OCI-LY3 (cell line): Measurements from ENCODE around the gene CCR3.

Experiments used
- H2AFZ ChIP-seq: fragments of 200-600, 300-600 bp; shearing (Covaris generic); 2 replicates; pipeline ENCODE4 v1.6.0; 2014; ENCODE audit warnings: antibody characterized with exemption, low read depth, low read length
- H3K27ac ChIP-seq: fragments of 200-600, 300-600 bp; sonication (generic); 2 replicates; pipeline ENCODE4 v1.5.1; 2014; ENCODE audit warnings: mild to moderate bottlenecking, low read length, moderate library complexity, mixed read lengths
- H3K27me3 ChIP-seq: fragments of 200-600, 300-600 bp; sonication (generic); 2 replicates; pipeline ENCODE4 v1.6.1; 2014; ENCODE audit warnings: low read depth, low read length, mixed read lengths
- H3K36me3 ChIP-seq: fragments of 200-600, 300-600 bp; sonication (generic); replicated peaks from 2 replicates; pipeline ENCODE3; 2014; ENCODE audit warnings: low read depth, low read length, mixed read lengths
- H3K4me1 ChIP-seq: fragments of 300-600, 200-600 bp; sonication (generic); 2 replicates; pipeline ENCODE4 v1.6.1; 2014; ENCODE audit warnings: low read length, mixed read lengths
- H3K4me2 ChIP-seq: fragments of 200-600, 300-600 bp; sonication (generic); 2 replicates; pipeline ENCODE4 v1.6.1; 2014; ENCODE audit warnings: low read length, mixed read lengths
- H3K4me3 ChIP-seq: fragments of 300-600, 200-600 bp; sonication (generic); 2 replicates; pipeline ENCODE4 v1.5.1; 2014; ENCODE audit warnings: antibody characterized with exemption, mild to moderate bottlenecking, low read length, moderate library complexity
- H3K79me2 ChIP-seq: fragments of 300-600, 200-600 bp; shearing (Covaris generic); 2 replicates; pipeline ENCODE4 v1.6.1; 2014; ENCODE audit warnings: mild to moderate bottlenecking, low read length, mixed read lengths
- H3K9ac ChIP-seq: fragments of 300-600, 200-600 bp; shearing (Covaris generic); 2 replicates; pipeline ENCODE4 v1.6.0; 2014; ENCODE audit warnings: mild to moderate bottlenecking, low read length, moderate library complexity
- H3K9me3 ChIP-seq: fragments of 200-600, 300-600 bp; shearing (Covaris generic); 2 replicates; pipeline ENCODE4 v1.6.1; 2014; ENCODE audit warnings: low read length, mixed read lengths; ENCODE audit not compliant: insufficient read depth
- H4K20me1 ChIP-seq: fragments of 200-600, 300-600 bp; sonication (generic); 2 replicates; pipeline ENCODE4 v1.6.1; 2016; ENCODE audit warnings: low read length, mixed read lengths; ENCODE audit not compliant: insufficient read depth
- EZH2phosphoT487 ChIP-seq: fragments of 200-600 bp; shearing (Covaris generic); IDR thresholded peaks from 2 replicates; pipeline ENCODE4 v1.6.1; 2018; ENCODE audit warnings: antibody characterized with exemption, mixed run types, low read depth
- TF ChIP-seq, protein P1 (sequence below): fragments of 200-600, 300-600 bp; sonication (generic); IDR thresholded peaks from 2 replicates; pipeline ENCODE4 v1.5.1; 2014; ENCODE audit warnings: antibody characterized with exemption, low read length, low read depth

The CCR3 gene

DNA sequence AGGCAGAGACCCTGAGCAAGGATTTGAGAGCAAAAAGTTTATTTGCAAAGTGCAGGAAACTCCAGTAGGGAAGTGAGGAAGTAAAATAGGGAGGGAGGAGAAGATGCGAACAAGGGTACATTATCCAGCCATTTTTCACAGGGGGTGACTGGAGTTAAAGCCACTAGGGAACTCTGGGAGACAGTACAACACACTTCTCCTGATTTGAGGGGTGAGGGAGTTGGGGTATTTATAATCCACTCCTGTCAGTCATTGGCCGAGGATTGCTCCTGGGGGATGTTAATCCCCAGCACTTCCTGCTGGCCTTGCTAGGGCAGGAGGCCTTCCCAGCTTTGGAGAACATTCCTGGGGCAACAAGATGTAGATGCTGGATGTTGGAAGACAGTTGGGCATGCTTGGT lies 28.2 kb downstream of the CCR3 start:
- no peaks in the 10 kb centered on the region for H3K9me3 ChIP-seq
- H3K4me2 ChIP-seq, result no peak overlapping the region
- no peak overlapping the region for H2AFZ ChIP-seq
- H3K9ac ChIP-seq, result no peak overlapping the region
- H3K4me3 ChIP-seq, result no peak overlapping the region
- TF ChIP-seq, protein P1, sequence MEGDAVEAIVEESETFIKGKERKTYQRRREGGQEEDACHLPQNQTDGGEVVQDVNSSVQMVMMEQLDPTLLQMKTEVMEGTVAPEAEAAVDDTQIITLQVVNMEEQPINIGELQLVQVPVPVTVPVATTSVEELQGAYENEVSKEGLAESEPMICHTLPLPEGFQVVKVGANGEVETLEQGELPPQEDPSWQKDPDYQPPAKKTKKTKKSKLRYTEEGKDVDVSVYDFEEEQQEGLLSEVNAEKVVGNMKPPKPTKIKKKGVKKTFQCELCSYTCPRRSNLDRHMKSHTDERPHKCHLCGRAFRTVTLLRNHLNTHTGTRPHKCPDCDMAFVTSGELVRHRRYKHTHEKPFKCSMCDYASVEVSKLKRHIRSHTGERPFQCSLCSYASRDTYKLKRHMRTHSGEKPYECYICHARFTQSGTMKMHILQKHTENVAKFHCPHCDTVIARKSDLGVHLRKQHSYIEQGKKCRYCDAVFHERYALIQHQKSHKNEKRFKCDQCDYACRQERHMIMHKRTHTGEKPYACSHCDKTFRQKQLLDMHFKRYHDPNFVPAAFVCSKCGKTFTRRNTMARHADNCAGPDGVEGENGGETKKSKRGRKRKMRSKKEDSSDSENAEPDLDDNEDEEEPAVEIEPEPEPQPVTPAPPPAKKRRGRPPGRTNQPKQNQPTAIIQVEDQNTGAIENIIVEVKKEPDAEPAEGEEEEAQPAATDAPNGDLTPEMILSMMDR, result no peak
- no peak for TF ChIP-seq EZH2phosphoT487
- H3K79me2 ChIP-seq, result no peaks in the 10 kb centered on the region
- no peaks in the 10 kb centered on the region for H3K36me3 ChIP-seq
- H3K4me1 ChIP-seq, result peaks cover 19% of the 10 kb centered on the region
- H4K20me1 ChIP-seq, result no peaks in the 10 kb centered on the region
- peaks cover 37% of the 10 kb centered on the region for H3K27me3 ChIP-seq
- no peak overlapping the region for H3K27ac ChIP-seq

DNA sequence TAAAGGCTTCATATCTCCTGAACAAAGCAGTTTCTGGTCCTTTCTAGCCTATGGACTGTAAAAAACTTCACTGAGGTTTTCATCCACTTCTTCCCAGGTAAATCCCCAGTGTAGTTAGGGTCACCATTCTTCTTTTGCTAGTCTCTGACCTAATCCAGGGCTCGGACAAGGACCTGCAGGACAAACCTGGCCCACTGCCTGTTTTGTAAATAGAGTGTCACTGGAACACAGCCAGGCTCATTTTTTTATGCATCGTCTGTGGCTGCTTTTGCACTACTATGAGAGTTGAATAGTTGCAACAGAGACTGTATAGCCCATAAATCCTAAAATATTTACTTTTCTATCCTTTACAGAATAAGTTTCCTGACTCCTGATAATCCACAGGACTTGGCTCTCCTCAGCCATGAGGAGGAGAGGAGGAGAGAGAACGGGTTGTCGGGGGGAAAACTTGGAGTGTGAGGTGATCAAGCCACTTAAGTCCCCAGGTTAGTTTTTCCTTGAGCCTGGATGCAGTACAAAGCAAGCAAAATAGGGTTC lies 29.0 kb downstream of the CCR3 start:
- H3K9me3 ChIP-seq, result no peaks in the 10 kb centered on the region
- H3K27ac ChIP-seq, result no peak overlapping the region
- no peaks in the 10 kb centered on the region for H4K20me1 ChIP-seq
- TF ChIP-seq, protein P1, result no peak
- no peak for TF ChIP-seq EZH2phosphoT487
- H3K36me3 ChIP-seq, result no peaks in the 10 kb centered on the region
- no peaks in the 10 kb centered on the region for H3K79me2 ChIP-seq
- no peak overlapping the region for H3K4me2 ChIP-seq
- peaks cover 37% of the 10 kb centered on the region for H3K27me3 ChIP-seq
- H3K4me1 ChIP-seq, result peaks cover 19% of the 10 kb centered on the region
- no peak overlapping the region for H2AFZ ChIP-seq
- H3K4me3 ChIP-seq, result no peak overlapping the region
- no peak overlapping the region for H3K9ac ChIP-seq

DNA sequence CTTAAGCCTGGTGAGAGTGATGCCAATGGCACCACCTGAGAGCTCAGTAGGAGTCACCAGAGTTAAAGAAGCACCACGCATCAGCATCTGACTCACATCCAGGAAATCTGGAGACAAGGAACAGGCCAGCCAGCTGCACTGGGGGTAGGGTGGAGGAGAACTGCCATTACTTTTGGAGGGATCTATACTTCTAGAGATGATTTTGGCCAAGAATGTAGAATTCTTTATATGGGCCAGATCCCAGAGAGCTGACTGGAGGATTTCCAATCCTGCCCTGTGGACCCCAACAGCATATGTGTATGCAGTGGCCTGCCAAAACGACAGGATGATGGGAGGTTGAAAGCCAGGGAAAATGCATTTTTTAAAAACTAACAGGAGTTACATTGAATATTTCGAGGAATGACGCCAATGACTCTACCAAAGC lies 29.8 kb downstream of the CCR3 start:
- no peak overlapping the region for H3K4me2 ChIP-seq
- no peaks in the 10 kb centered on the region for H4K20me1 ChIP-seq
- no peak overlapping the region for H3K27ac ChIP-seq
- TF ChIP-seq, protein P1, result no peak
- TF ChIP-seq EZH2phosphoT487, result no peak
- H3K9me3 ChIP-seq, result no peaks in the 10 kb centered on the region
- H3K79me2 ChIP-seq, result no peaks in the 10 kb centered on the region
- no peak overlapping the region for H3K4me3 ChIP-seq
- H3K4me1 ChIP-seq, result peaks cover 26% of the 10 kb centered on the region
- H3K27me3 ChIP-seq, result peaks cover 37% of the 10 kb centered on the region
- no peak overlapping the region for H3K9ac ChIP-seq
- no peaks in the 10 kb centered on the region for H3K36me3 ChIP-seq
- no peak overlapping the region for H2AFZ ChIP-seq

DNA sequence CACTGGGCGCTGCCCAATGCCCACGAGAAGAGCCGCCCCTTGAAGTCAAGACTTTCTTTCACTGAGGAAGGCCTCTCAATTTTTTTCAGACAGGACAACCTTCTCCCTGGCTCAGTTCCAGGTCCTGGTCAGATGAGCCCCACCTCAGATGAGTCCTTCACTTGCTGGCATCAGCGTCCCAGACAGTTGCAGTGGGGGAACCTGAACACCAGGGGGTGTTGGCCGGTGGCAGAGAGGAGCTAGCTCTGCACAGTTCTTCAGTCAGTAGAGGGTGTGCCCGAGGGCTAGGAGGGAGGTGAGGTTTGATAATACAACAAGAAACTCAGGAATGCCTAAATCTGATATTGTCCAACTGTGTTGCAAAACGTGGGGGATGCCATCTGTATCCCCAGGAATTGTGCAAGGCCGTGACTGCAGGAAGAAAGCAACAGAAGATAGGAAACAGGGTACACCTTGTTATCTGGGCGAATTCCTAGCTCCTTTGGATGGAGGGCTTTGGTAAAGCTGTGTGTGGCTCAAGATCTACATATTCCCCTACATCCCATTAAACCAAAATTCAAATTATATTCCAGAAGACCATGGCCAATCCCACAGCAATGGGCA lies 34.3 kb downstream of the CCR3 start:
- Histone ChIP-seq H4K20me1 (no peaks in the 10 kb centered on the region), H3K4me1 (peaks cover 36% of the 10 kb centered on the region), H3K4me3 (no peak overlapping the region), H3K4me2 (no peak overlapping the region), H3K9me3 (0 out of 2 replicates have a peak, but pooled peaks cover 5% of the 10 kb centered on the region), H3K36me3 (peaks cover 13% of the 10 kb centered on the region), H2AFZ (no peak overlapping the region), H3K9ac (no peak overlapping the region), H3K79me2 (no peaks in the 10 kb centered on the region), H3K27me3 (peaks cover 8% of the 10 kb centered on the region; the same call in 1 of the 2 replicates), H3K27ac (no peak overlapping the region)
- TF ChIP-seq EZH2phosphoT487, result no peak
- TF ChIP-seq, protein P1, result peak; percentile 99
